Measurements from ENCODE around the gene DUSP8. TPM values are rescaled to one million over a fixed set of nuclear protein-coding genes. Genes with fewer than 3 reads are reported as not detected.
A peak's percentile ranks its signal among the peaks of the same experiment; 100 is the strongest.
"Not testable (repeated sequence)": the region's sequence is repeated elsewhere in the genome, so short reads cannot be mapped to it uniquely, and the experiment has no call there.

DUSP8 gene
- total RNA-seq, 1 experiment from 2014 or later = 2.6 TPM

DNA sequence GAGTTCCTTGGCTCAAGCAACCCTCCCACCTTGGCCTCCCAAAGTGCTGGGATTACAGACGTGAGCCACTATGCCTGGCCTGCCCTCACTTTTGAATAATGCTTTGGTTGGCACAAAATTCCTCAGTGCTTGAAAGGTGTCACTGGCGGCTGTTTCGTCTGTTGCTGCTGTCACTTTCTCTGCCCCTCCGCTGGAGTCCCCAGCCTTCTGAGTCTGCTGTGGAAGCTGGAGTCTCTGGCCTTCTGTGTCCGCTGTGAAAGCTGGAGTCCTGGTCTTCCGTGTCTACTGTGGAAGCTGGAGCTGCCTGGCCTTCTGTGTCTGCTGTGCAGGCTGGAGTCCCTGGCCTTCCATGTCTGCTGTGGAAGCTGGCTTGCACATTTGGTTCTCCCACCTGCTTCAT is 17.9 kb upstream of the DUSP8 start:
- Histone ChIP-seq H3K27me3 (ENCODE audit: insufficient read depth, low read depth) (peaks cover 25% of the 10 kb centered on the region; the same call in 1 of the 2 replicates), H3K9me3 (ENCODE audit: insufficient read depth, low read depth) (no peaks in the 10 kb centered on the region), H3K36me3 (ENCODE audit: low read depth) (no peaks in the 10 kb centered on the region), H3F3A (ENCODE audit: insufficient read depth, low read depth) (no peaks in the 10 kb centered on the region), H2AFZ (no peak overlapping the region), H3K4me1 (replicated peaks; ENCODE audit: insufficient read depth) (peaks cover 5% of the 10 kb centered on the region; the same call in 1 of the 2 replicates), H3K79me2 (ENCODE audit: low read depth) (no peaks in the 10 kb centered on the region), H4K20me1 (ENCODE audit: insufficient read depth) (no peaks in the 10 kb centered on the region), H3K9me2 (ENCODE audit: insufficient read depth) (no peaks in the 10 kb centered on the region), H3K4me3 (no peak overlapping the region), H3K27ac (no peak overlapping the region), H3K4me2 (no peak overlapping the region)
- POLR2A ChIA-PET (ENCODE audit: unreplicated experiment) = no interaction called here
- CTCF ChIA-PET = no interaction called here
- no TSS peak for BruUV-seq (replicated peaks)
- TF ChIP-seq, protein P1, sequence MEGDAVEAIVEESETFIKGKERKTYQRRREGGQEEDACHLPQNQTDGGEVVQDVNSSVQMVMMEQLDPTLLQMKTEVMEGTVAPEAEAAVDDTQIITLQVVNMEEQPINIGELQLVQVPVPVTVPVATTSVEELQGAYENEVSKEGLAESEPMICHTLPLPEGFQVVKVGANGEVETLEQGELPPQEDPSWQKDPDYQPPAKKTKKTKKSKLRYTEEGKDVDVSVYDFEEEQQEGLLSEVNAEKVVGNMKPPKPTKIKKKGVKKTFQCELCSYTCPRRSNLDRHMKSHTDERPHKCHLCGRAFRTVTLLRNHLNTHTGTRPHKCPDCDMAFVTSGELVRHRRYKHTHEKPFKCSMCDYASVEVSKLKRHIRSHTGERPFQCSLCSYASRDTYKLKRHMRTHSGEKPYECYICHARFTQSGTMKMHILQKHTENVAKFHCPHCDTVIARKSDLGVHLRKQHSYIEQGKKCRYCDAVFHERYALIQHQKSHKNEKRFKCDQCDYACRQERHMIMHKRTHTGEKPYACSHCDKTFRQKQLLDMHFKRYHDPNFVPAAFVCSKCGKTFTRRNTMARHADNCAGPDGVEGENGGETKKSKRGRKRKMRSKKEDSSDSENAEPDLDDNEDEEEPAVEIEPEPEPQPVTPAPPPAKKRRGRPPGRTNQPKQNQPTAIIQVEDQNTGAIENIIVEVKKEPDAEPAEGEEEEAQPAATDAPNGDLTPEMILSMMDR (conservative IDR thresholded peaks at IDR 0.05) = no peak
- TF ChIP-seq EZH2 (IDR thresholded peaks at IDR 0.05; ENCODE audit: low read depth) = no peak
- DNase-seq = no peak
- intact Hi-C loops (cut with micrococcal nuclease; ENCODE audit: unreplicated experiment) = no loop called here

DNA sequence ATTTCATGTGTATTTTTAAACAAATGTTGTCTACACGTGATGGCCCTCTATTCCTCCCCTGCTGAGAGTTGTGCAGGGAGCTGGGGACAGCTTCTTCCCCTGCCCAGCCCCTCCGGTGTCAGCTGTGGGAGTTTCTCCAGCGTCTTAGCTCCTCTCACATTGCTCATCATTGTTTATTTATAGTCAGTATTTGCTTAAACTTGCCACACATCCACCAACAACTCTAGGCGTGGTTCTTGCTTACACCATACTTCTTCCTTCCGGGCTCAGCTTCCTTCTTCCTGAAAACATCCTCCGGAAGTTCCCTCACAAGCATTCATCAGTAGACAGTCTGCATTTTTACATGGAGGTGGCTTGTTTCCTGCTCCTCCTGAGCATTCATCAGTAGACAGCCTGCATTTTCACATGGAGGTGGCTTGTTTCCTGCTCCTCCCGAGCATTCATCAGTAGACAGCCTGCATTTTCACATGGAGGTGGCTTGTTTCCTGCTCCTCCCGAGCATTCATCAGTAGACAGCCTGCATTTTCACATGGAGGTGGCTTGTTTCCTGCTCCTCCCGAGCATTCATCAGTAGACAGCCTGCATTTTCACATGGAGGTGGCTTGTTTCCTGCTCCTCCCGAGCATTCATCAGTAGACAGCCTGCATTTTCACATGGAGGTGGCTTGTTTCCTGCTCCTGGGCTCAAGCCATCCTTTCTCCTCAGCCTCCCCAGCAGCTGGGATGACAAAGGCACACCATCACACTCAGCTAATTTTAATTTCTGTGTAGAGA is 17.3 kb upstream of the DUSP8 start:
- H4K20me1 ChIP-seq (ENCODE audit: insufficient read depth); CTCF ChIA-PET; H3K4me2 ChIP-seq; H3K36me3 ChIP-seq (ENCODE audit: low read depth); intact Hi-C loops (cut with micrococcal nuclease; ENCODE audit: unreplicated experiment); BruUV-seq (replicated peaks); H3K4me1 ChIP-seq (replicated peaks; ENCODE audit: insufficient read depth); H2AFZ ChIP-seq; H3K27ac ChIP-seq; H3K4me3 ChIP-seq; POLR2A ChIA-PET (ENCODE audit: unreplicated experiment); H3F3A ChIP-seq (ENCODE audit: insufficient read depth, low read depth); H3K9me2 ChIP-seq (ENCODE audit: insufficient read depth); H3K9me3 ChIP-seq (ENCODE audit: insufficient read depth, low read depth); H3K79me2 ChIP-seq (ENCODE audit: low read depth): not testable (repeated sequence)
- peaks cover 23% of the 10 kb centered on the region; the same call in 1 of the 2 replicates for H3K27me3 ChIP-seq (ENCODE audit: insufficient read depth, low read depth)
- peak in 1 of 2 experiments; percentile 57 for DNase-seq

DNA sequence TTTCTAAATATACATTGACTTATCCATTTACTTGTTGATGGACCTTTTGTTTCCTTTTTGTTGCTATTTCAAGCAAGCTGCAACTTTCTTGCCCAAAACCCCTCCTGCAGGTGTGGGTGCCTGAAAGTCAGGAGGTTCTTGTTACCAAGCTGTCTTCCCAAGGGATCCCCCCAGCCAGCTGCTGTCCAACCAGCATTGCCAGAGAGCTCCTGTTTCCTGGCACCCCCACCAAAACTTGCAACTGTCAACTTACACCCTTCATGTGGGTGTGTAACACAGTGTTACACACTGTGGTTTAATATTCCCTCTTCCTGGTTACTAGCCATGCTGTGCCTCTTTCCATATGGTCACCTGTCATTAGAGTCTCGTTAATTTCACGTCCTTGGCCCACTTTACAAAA is 14.6 kb upstream of the DUSP8 start:
- CTCF ChIA-PET = no interaction called here
- POLR2A ChIA-PET (ENCODE audit: unreplicated experiment) = no interaction called here
- Histone ChIP-seq H3F3A (ENCODE audit: insufficient read depth, low read depth) (no peaks in the 10 kb centered on the region), H3K4me1 (replicated peaks; ENCODE audit: insufficient read depth) (peaks cover 5% of the 10 kb centered on the region; the same call in 1 of the 2 replicates), H3K9me2 (ENCODE audit: insufficient read depth) (no peaks in the 10 kb centered on the region), H3K79me2 (ENCODE audit: low read depth) (no peaks in the 10 kb centered on the region), H4K20me1 (ENCODE audit: insufficient read depth) (no peaks in the 10 kb centered on the region), H3K9me3 (ENCODE audit: insufficient read depth, low read depth) (no peaks in the 10 kb centered on the region), H3K4me2 (no peak overlapping the region), H2AFZ (no peak overlapping the region), H3K27me3 (ENCODE audit: insufficient read depth, low read depth) (peaks cover 22% of the 10 kb centered on the region; the same call in 1 of the 2 replicates), H3K27ac (no peak overlapping the region), H3K36me3 (ENCODE audit: low read depth) (no peaks in the 10 kb centered on the region), H3K4me3 (no peak overlapping the region)
- TF ChIP-seq, protein P1 (conservative IDR thresholded peaks at IDR 0.05) = no peak
- no peak for TF ChIP-seq EZH2 (IDR thresholded peaks at IDR 0.05; ENCODE audit: low read depth)
- BruUV-seq (replicated peaks) = no TSS peak
- no peak for DNase-seq
- intact Hi-C loops (cut with micrococcal nuclease; ENCODE audit: unreplicated experiment) = no loop called here

DNA sequence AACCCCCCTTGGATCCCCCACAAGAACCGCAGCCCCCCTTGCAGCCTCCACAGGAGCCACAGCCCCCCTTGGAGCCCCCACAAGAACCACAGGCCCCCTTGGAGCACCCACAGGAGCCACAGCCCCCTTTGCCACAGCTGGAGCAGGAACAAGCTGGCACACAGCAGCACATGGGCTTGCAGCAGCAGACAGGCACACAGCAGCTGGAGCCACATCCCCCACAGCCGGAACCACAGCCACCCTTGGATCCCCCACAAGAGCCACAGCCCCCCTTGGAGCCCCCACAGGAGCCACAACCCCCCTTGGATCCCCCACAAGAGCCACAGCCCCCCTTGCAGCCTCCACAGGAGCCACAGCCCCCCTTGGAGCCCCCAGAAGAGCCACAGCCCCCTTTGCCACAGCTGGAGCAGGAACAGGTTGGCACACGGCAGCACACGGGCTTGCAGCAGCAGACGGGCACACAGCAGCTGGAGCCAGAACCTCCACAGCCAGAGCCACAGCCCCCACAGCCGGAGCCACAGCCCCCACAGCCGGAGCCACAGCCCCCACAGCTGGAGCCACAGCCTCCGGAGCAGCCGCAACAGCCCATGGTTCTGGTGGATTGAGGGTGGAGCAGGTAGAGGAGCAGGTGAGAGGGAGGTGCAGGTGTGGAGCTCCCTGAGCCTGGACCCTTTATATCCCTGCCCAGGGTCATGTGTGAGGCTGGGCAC is 12.7 kb upstream of the DUSP8 start, which contains the start of gene KRTAP5-1:
Gene KRTAP5-1, minus strand, starts transcription at position 623 of the 710 bp plus-strand sequence. Its CDS starts 34 bp downstream, at position 589.
- H3K27me3 ChIP-seq (ENCODE audit: insufficient read depth, low read depth) = peaks cover 14% of the 10 kb centered on the region; the same call in 1 of the 2 replicates
- H3F3A ChIP-seq (ENCODE audit: insufficient read depth, low read depth); H2AFZ ChIP-seq; H3K4me2 ChIP-seq; H3K9me2 ChIP-seq (ENCODE audit: insufficient read depth); H3K4me3 ChIP-seq; H3K4me1 ChIP-seq (replicated peaks; ENCODE audit: insufficient read depth); H4K20me1 ChIP-seq (ENCODE audit: insufficient read depth); DNase-seq; H3K27ac ChIP-seq; H3K79me2 ChIP-seq (ENCODE audit: low read depth); CTCF ChIA-PET; H3K9me3 ChIP-seq (ENCODE audit: insufficient read depth, low read depth); H3K36me3 ChIP-seq (ENCODE audit: low read depth); intact Hi-C loops (cut with micrococcal nuclease; ENCODE audit: unreplicated experiment); BruUV-seq (replicated peaks): not testable (repeated sequence)
- POLR2A ChIA-PET (ENCODE audit: unreplicated experiment) = interaction anchor here (0.9 kb wide), 1 partner anchor 83 kb away, joined by 8 read pairs; no protein-coding TSS in a partner anchor

DNA sequence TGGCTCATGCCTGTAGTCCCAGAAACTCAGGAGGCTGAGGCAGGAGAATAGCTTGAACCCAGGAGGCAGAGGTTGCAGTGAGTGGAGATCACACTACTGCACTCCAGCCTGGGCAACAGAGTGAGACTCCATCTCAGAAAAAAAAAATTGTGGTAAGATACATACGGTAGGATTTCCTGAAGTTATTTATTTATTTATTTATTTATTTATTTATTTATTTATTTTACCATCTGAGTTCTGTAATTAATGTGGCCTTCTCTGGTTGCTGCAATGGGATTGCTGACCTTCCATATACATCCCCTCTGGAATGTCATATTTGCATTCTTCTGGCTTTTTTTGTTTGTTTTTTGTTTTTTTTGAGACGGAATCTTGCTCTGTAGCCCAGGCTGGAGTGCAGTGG is 10.8 kb upstream of the DUSP8 start:
- H3K9me2 ChIP-seq (ENCODE audit: insufficient read depth); DNase-seq; BruUV-seq (replicated peaks); H3K36me3 ChIP-seq (ENCODE audit: low read depth); H3K4me2 ChIP-seq; intact Hi-C loops (cut with micrococcal nuclease; ENCODE audit: unreplicated experiment); H3K79me2 ChIP-seq (ENCODE audit: low read depth); CTCF ChIA-PET; H2AFZ ChIP-seq; H3K4me3 ChIP-seq; H4K20me1 ChIP-seq (ENCODE audit: insufficient read depth); H3K4me1 ChIP-seq (replicated peaks; ENCODE audit: insufficient read depth); H3F3A ChIP-seq (ENCODE audit: insufficient read depth, low read depth); H3K9me3 ChIP-seq (ENCODE audit: insufficient read depth, low read depth); H3K27ac ChIP-seq: not testable (repeated sequence)
- POLR2A ChIA-PET (ENCODE audit: unreplicated experiment) = interaction anchor here (0.6 kb wide), 1 partner anchor 12 kb away, joined by 7 read pairs; no protein-coding TSS in a partner anchor
- H3K27me3 ChIP-seq (ENCODE audit: insufficient read depth, low read depth) = peaks cover 19% of the 10 kb centered on the region; the same call in 1 of the 2 replicates
